DMS153 (cell line): ENCODE data around the gene SAMD11.
A peak's percentile ranks its signal among the peaks of the same experiment; 100 is the strongest.
"Not testable (repeated sequence)": the region's sequence is repeated elsewhere in the genome, so short reads cannot be mapped to it uniquely, and the experiment has no call there.

ENCODE experiments used
- DNase-seq: peaks from one replicate; lab custom pipeline; 2025; lab: John Stamatoyannopoulos, UW

SAMD11 gene

DNA sequence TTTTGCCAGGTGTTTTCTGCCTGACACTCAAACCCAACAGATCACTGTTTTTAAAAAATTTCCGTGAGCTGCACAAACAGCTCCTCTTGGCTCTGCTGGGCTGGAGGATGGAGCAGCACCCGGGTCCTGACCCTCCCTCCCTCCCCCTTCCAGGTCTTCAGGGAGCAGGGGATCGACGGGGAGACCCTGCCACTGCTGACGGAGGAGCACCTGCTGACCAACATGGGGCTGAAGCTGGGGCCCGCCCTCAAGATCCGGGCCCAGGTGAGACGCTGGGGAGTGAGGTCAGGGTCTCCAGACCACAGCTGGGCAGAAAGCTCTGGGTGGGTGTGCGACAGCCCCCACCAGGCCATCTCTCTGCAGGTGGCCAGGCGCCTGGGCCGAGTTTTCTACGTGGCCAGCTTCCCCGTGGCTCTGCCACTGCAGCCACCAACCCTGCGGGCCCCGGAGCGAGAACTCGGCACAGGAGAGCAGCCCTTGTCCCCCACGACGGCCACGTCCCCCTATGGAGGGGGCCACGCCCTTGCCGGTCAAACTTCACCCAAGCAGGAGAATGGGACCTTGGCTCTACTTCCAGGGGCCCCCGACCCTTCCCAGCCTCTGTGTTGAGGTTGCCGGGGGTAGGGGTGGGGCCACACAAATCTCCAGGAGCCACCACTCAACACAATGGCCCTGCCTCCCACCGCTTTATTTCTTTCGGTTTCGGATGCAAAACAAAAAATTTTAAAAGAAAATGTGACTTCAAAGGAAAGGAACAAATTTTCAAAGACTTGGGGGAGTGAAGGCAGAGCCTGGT is 20.0 kb downstream of the SAMD11 start:
- DNase-seq = no peak

DNA sequence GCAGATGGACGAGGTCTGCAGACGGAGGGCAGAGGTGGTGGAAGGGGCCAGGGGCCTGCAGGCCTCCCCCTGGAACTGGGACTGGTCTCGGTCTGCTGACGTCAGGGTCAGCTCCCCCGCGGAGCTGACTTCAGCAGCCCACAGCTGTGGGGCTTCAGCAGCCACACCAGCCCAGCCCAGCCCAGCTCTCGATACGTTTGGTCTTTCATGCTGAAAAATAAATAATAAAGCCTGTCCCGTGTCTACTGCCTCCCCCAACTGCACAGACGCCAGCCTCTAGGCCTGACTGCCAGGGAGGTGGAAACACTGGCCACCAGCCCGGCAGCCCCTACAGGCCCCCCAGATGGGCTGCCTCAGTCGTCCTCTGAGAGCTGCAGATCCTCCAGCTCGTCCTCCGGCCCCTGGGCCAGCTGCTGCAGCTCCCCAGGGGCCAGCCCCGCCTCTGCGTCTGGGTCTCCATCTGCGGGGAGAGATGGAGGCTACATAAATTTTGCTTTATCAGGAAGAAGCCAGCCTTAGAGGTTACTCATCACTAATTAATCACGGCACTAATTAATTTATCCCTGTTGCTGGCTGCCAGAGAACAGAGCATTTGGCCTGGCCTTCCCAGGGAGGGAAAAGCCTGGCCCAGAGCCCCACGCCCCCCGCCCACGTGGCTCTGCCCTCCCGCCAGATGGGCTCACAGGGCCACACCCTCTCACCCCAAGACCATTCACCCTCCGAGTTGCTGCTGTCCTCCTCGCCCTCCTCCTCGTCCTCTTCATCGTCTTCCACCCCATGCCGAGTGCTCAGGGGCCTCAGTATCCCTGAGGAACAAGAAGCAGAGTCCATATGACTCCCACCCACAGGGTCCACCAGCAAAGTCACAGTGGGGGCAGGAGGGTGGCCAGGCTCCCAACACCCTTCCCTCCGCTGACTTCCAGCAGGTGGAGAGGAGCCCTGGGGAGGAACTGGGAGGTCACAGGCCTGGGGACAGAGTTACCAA is 20.9 kb downstream of the SAMD11 start:
- DNase-seq = no peak

DNA sequence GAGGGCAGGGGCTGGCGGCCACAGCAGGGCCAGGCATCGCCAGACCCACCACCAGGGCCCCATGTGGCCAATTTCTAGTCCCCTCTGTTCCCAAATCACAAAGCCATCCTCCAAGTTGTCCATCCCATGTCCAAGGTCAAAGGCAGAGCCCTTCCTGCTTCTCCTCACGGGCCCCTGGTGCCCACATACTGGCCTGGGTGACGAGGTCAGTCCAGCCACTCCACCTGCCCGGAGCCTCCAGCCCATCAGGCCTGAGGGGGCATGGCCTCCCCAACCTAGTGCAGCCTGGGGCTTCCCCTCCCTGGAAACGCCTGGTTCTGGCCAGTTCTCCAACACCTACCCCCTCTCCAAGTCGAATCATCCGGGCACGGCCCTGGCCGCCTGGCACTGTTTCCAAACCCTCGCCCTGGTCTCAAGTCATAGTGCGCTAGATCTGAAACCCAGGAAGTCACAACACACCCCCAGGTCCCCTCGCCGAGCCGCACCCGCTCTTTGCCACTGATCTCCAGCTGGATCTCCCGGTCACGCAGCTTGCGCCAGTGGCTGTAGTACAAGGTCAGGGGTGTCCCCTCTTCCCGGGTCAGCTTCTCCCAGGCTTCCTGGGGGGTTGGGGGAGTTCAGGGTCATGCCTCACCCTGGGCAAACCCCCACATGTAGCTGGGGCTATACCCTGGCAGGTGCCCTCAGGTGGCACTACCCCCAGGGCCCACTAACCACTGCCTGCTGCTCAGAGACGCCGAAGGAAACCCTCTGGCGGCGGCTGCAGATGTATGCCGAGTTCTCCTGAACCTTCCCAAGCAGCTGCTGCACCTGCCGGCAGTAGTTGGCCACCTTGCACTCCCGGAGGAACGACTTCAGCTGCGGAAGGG is 22.2 kb downstream of the SAMD11 start:
- DNase-seq = no peak

DNA sequence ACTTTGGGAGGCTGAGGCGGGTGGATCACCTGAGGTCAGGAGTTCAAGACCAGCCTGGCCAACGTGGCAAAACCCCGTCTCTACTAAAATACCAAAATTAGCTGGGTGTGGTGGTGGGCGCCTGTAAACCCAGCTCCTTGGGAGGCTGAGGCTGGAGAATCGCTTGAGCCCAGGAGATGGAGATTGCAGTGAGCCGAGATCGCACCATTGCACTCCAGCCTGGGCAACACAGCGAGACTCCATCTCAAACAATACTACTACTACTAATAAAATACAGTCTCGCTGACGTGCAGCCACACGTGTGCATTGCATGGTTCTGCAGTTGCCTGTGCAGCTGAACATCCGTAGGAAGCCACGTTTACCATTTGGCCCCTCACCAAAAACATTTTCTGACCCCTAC is 23.1 kb downstream of the SAMD11 start:
- DNase-seq = not testable (repeated sequence)

DNA sequence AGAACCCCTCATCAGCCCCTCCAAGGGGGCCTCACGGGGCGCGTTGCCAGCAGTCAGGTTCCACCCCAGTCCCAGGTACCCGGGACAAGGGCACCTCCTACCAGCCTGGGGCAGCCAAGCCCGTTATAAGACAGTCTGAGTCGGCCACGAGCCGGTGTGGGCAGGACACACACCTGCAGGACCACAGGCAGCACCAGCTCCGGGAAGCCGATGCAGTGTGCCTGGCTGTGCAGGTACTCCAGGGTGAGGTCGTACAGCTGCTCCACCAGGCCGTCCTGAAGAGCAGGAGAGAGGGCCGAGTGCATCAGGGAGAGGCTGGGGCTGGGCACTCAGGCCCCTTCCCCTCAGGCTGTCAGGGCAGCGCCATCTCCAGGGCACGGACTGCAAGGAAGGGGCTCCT is 24.2 kb downstream of the SAMD11 start:
- DNase-seq = no peak

DNA sequence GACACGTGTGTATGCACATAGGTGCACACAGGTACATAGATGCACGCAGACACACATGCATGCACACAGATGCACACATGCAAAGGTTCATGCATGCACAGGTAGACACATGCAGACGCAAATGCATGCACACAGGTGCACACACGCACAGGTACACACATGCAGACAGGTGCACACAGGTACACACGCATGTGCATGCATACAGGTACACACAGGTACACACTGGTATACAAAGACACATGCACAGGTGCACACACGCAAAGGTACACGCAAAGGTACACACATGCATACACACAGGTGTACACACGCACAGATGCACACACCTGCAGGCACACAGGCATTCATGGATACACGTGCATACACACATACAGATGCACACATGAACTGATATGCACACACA is 26.5 kb downstream of the SAMD11 start:
- no peak for DNase-seq

DNA sequence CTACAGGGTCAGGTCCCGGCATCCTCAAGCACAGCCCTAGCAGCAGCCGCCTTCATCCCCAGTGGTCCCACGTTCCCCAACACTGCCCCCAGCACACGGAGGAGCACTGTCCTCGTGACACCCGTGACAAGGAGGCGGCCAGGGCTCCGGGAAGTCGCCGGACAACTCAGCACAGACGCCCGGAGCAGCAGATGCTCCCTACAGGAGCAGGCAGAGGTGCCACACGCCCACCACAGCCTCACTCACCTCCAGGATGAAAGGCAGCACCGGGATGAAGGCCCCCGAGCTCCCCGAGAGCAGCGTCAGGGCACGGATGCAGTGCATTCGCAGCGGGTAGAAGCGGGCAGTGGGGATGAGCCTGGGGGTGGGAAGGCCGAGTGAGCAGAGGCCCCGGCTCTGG is 27.2 kb downstream of the SAMD11 start:
- no peak for DNase-seq

DNA sequence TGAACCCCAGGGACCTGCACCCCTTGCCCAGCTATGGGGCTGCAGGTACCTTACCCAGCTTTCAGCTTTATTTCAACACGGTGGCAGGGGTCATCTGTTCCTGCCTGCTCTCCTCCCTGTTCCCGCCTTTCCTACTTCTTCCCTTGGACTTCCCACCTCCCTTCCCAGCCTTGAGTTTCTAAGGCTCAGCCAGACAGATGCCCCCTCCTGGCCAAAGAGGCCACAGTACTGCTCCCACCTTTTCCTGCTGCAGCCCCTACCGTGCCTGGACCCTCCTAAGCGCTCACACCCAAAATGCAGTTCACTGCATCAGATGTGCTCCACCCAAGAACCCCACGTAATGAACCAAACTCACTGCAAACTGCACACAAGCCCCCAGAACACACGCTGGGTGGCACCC is 27.6 kb downstream of the SAMD11 start:
- DNase-seq = no peak

DNA sequence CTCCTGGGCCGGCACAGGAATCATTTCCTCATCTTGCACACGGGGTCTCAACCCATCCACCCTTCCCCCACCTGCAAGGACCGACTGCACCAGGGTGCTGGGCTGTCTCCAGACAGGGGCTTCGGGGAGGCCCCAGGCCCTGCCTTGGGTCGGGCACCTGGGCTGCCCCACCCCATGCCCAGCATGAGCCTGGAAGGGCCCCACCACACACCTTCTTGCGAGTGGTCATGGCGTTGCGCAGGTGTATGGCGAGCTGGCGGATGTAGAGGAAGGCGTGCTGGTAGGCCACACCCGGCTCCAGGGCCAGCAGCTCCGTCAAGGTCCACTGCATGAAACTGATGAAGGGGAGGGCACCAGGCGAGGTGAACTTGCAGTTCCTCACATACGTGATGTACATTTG is 28.5 kb downstream of the SAMD11 start:
- no peak for DNase-seq

DNA sequence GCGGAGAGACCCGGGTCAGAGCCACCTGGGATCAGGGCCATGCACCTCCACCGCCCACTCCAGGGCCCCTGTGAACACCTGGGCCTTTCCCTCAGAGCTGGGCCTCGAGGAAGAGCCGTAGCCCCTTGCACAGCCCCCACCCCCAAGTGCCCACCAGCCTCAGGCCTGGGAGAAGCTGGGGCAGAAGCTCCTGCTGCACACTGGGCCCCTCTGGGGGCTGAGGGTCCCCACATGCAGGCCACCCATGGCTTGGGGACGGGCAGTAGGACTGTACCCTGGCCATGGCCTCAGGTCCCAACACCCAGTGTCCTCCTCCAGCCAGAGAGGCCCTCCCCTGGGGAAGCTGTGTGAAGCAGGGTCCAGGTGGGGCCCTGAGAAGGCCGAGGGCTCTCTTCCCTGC is 28.9 kb downstream of the SAMD11 start:
- no peak for DNase-seq

DNA sequence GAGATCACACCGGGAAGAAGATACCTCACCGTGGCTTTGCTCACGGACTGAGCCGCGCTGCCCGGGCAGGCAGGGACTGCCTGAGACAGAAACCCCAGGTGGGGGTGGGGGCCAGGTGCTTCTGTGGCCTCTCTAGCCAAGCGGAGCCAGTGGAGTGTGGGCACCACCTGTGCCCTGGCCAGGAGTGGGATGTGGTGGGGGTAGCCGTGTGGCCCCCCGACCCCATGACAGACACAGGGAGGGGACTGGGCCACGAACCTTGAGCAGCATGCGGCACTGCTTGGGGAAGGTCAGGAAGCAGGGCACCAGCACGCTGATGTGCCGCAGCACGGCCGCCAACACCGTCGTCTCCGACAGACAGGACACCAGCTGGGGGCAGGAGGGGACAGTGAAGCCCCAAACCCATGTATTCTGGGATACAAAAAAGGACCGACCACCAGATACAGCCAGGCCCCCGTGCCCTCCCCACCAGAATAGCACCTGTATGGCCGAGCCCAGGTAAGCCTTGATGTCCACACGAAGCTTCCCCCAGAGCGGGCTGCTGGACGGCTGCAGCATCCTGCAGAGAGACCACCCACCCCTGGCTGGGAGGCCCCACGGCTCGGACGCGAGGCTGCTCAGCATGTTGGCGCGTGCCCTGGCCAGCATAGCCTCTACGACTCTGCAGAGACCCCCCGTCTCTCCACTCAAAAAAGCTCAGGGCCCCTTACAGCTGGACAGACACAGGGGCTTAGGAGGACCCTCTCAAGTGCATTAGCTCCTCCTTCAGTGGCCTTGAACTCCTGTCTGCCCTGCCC is 30.0 kb downstream of the SAMD11 start:
- DNase-seq = no peak

DNA sequence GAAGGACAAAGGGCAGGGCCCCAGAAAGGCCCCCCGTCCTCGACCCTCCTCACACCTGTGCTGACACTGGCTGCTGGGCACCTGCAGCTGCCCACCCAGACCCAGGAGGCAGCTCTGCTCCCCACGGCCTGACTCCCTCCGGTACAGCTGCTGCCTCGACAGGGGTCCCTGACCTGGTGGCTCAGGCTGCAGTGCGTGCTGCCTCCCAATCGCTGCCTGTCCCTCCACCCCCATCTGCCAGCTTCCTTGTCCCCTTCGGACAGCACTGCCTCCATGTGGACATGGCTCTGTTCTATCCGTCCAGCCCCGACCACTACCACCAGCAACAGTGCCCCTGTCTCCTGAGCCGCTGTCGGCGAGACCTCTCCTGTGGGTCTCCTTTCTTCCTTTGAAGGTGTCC is 31.2 kb downstream of the SAMD11 start:
- no peak for DNase-seq

DNA sequence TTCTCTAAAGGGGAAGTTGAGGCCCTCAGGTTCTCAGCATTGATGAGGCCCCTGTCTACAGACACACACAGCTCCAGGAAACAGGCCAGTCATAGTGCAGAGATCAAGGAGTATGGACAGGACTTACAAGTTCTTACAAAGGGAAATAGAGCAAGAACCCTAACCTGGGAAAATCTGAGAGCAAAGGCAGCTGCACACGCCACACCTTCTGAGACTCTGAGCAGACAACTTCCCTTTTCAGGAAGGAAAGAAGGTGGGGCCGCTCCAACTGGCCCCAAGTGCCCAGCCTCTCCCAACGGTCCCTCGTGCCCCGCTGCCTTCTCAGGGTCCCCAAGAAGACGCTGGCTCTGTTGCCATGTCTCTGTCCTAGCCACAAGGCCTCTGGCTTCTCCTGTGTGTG is 31.8 kb downstream of the SAMD11 start:
- no peak for DNase-seq

DNA sequence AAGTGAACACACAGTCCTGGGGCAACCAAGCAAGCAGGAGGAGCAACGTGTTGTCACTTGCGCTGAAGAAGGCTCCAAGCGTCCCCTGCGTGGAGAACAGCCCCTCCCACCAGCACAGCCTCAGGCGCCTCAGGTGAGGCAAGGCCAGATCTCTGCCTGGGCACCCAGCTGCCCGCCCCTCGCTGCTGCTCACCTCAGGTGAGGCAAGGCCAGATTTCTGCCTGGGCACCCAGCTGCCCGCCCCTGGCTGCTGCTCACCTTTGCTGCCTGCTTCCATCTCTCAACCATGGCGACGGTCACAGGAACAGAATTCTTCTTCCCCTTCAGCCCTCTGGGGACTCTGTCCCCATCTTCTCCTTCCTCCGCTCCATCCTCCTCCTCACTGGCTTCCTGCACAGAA is 32.9 kb downstream of the SAMD11 start:
- DNase-seq = no peak

DNA sequence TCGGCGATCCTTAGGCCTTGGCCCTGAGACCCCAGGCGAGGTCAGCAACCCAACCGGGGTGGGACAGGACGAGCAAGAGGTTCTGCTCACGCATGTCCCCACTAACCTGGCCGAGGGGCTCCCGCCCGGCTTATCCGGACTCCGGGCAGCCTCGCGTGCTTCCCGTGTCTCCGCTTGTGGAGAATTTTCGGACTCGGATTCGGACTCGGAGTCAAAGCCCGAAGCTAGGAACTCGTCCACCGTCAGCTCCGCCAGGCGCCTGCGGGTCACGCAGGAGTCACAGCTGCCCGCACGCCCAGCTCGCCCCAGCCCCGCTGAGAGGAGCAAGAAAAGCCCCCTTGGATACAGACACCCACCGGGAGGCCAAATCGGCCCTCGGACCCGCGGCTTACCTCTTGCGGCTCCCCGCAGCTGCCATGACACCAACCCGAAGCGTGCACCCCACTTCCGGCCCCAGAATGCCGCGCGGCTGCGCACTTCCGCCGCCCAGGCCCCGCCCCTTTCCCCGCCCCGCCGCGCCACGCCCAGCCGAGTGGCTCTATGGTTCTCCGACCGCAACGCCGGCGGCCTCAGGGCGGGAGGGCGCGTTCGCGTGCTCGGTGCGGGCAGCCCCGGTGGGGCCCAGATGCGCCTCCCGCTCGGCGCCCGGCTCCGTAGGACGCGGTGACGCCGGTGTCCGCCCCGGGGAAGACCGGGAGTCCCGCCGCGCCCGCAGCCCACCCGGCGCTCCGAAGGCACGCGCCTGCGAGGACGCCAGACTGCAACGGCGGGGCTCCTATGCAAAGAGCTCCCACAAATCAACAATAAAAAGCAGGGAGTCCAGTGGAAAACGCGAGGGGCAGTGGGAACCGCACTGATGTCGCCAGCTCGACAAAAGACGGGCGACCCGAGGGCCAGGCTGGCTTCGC is 35.4 kb downstream of the SAMD11 start, which contains the start of gene NOC2L:
NOC2L (minus strand) TSS at position 434 of the 908 bp plus-strand sequence; CDS start at position 418, 16 bp downstream.
- DNase-seq = peak; percentile 87

DNA sequence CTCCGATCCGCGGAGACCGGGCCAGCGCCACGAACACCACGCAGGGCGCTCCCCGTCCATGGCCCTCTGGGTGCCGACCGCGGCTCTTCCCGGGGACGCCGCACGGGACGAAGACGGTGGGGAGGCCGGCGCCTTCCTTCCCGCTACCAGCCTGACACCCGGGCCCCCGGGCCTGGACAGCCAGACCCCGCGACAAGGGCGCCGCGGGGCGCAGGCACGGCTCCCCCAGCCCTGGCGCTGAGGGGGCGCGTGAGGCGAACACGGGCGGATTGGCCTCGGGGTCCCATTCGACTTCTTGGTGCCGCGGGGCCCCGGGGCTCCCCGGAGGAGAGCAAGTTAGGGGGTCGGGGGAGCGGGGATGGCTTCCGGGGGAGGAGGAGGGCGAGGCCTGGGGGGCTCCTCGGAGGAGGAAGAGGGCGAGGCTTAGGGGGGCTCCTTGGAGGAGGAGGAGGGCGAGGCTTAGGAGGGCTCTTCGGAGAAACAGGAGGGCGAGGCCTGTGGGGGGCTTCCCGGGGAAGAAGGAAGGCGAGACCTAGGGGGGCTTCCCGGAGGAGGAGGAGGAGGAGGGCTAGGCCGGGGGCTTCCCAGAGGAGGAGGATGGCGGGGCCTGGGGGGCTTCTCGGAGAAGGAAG is 36.1 kb downstream of the SAMD11 start:
- no peak for DNase-seq

DNA sequence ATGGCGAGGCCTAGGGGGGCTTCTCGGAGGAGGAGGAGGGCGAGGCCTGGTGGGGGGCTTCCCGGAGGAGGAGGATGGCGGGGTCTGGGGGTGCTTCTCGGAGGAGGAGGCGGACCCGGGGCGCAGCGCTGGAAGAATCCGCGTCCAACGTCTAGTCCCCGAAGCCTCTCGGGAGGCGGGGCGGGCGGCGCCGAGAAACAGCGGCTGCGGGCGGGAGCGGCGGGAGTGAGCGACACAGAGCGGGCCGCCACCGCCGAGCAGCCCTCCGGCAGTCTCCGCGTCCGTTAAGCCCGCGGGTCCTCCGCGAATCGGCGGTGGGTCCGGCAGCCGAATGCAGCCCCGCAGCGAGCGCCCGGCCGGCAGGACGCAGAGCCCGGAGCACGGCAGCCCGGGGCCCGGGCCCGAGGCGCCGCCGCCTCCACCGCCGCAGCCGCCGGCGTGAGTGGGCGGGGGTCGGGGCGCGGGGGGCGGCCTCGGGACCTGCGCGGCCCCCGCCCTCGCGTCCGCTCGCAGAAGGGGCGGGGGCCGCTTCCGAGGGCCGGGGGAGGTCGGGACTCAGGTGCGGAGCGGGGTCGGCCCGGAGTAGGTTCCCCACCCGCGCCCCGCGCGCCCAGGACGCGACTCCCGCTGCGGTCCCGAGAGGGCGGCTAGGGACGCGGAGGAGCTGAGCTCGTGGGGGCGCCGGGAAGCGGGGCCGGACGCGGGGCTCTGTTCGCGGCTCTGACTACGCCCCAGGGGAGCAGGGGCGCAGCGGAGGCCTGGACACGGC is 36.8 kb downstream of the SAMD11 start, which contains the start of gene KLHL17:
KLHL17 (plus strand) TSS at position 222 of the 769 bp plus-strand sequence; CDS start at position 332, 110 bp downstream.
- peak; percentile 46 for DNase-seq

DNA sequence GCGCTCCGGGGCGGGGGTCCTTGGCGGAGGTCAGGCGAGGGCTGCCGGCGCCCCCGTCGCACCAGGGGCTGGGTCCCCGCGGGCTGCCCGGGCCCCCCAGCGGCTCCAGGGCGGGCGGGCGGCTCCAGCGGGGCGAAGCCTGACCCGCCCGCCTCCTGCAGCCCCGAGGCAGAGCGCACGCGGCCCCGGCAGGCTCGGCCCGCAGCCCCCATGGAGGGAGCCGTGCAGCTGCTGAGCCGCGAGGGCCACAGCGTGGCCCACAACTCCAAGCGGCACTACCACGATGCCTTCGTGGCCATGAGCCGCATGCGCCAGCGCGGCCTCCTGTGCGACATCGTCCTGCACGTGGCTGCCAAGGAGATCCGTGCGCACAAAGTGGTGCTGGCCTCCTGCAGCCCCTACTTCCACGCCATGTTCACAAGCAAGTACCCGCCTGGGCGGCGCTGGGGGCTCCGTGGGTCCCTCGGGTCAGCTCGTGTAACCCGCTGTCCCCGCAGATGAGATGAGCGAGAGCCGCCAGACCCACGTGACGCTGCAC is 37.5 kb downstream of the SAMD11 start:
- no peak for DNase-seq
